ENCODE results near the gene PLCH2. TPM values are rescaled to one million over a fixed set of nuclear protein-coding genes. Genes with fewer than 3 reads are reported as not detected.

The PLCH2 gene
- polyA plus RNA-seq, 1 donor from 2014 or later = 5.7 TPM

- Histone ChIP-seq H3K79me2 (replicated peaks; ENCODE audit: insufficient read depth, low read length) (peaks cover 32% of the 10 kb centered on the region), H3F3A (ENCODE audit: insufficient read depth, low read length, poor library complexity, severe bottlenecking) (no peaks in the 10 kb centered on the region), H3K27me3 (ENCODE audit: insufficient read depth, low read depth, low read length) (no peaks in the 10 kb centered on the region), H2AFZ (ENCODE audit: low read depth, low read length) (no peak overlapping the region), H3K4me3 (ENCODE audit: low read length) (no peak overlapping the region), H3K9me3 (ENCODE audit: low read length) (no peaks in the 10 kb centered on the region), H3K36me3 (ENCODE audit: insufficient read depth, low read length) (no peaks in the 10 kb centered on the region), H3K4me2 (ENCODE audit: low read length) (no peak overlapping the region), H3K27ac (ENCODE audit: low read length) (no peak overlapping the region), H4K20me1 (ENCODE audit: insufficient read depth) (peaks cover 10% of the 10 kb centered on the region), H3K9ac (ENCODE audit: low read length) (no peak overlapping the region), H3K9me2 (ENCODE audit: insufficient read depth, low read length) (no peaks in the 10 kb centered on the region)
- TF ChIP-seq POLR2AphosphoS5 (IDR thresholded peaks at IDR 0.05) (no peak), CTCF (IDR thresholded peaks at IDR 0.05; ENCODE audit: poor library complexity, severe bottlenecking) (no peak), REST (IDR thresholded peaks at IDR 0.05; ENCODE audit: borderline replicate concordance) (no peak), MXI1 (conservative IDR thresholded peaks at IDR 0.05; ENCODE audit: poor library complexity, severe bottlenecking) (no peak), EZH2 (IDR thresholded peaks at IDR 0.05; ENCODE audit: borderline replicate concordance, insufficient read depth, low read length, poor library complexity, severe bottlenecking) (no peak), SMC3 (conservative IDR thresholded peaks at IDR 0.05; ENCODE audit: poor library complexity) (no peak), EP300 (conservative IDR thresholded peaks at IDR 0.05; ENCODE audit: poor library complexity, severe bottlenecking) (no peak), RAD21 (conservative IDR thresholded peaks at IDR 0.05) (no peak), TAF1 (IDR thresholded peaks at IDR 0.05; ENCODE audit: low read depth) (no peak)
Observed at GRCh38 chr1:2520206-2520605, 44.1 kb downstream of the PLCH2 start.

GRCh38 chr1:2520806-2521205 lies 44.7 kb downstream of the PLCH2 start:
- Histone ChIP-seq H3K27me3 (ENCODE audit: insufficient read depth, low read depth, low read length) (no peaks in the 10 kb centered on the region), H3F3A (ENCODE audit: insufficient read depth, low read length, poor library complexity, severe bottlenecking) (no peaks in the 10 kb centered on the region), H3K27ac (ENCODE audit: low read length) (no peak overlapping the region), H3K9me2 (ENCODE audit: insufficient read depth, low read length) (no peaks in the 10 kb centered on the region), H4K20me1 (ENCODE audit: insufficient read depth) (peaks cover 10% of the 10 kb centered on the region), H3K4me3 (ENCODE audit: low read length) (no peak overlapping the region), H3K79me2 (replicated peaks; ENCODE audit: insufficient read depth, low read length) (peaks cover 38% of the 10 kb centered on the region), H3K36me3 (ENCODE audit: insufficient read depth, low read length) (no peaks in the 10 kb centered on the region), H3K9ac (ENCODE audit: low read length) (no peak overlapping the region), H3K9me3 (ENCODE audit: low read length) (no peaks in the 10 kb centered on the region), H2AFZ (ENCODE audit: low read depth, low read length) (no peak overlapping the region), H3K4me2 (ENCODE audit: low read length) (no peak overlapping the region)
- TF ChIP-seq TAF1 (IDR thresholded peaks at IDR 0.05; ENCODE audit: low read depth) (no peak), RAD21 (conservative IDR thresholded peaks at IDR 0.05) (no peak), REST (IDR thresholded peaks at IDR 0.05; ENCODE audit: borderline replicate concordance) (no peak), MXI1 (conservative IDR thresholded peaks at IDR 0.05; ENCODE audit: poor library complexity, severe bottlenecking) (no peak), EZH2 (IDR thresholded peaks at IDR 0.05; ENCODE audit: borderline replicate concordance, insufficient read depth, low read length, poor library complexity, severe bottlenecking) (no peak), POLR2AphosphoS5 (IDR thresholded peaks at IDR 0.05) (no peak), EP300 (conservative IDR thresholded peaks at IDR 0.05; ENCODE audit: poor library complexity, severe bottlenecking) (no peak), CTCF (IDR thresholded peaks at IDR 0.05; ENCODE audit: poor library complexity, severe bottlenecking) (no peak), SMC3 (conservative IDR thresholded peaks at IDR 0.05; ENCODE audit: poor library complexity) (no peak)
